ENCODE data around the gene TNFSF13B.

- no peak for TF ChIP-seq KDM1A (IDR thresholded peaks at IDR 0.05; ENCODE audit: borderline replicate concordance, low read length)
- TF ChIP-seq SIRT6 (IDR thresholded peaks at IDR 0.05; ENCODE audit: low read length): no peak
Observed at GRCh38 chr13:108273429-108274118, 4.1 kb downstream of the TNFSF13B start.

Data from H1 (cell line).